Right lobe of liver (tissue), 6 donors: ENCODE results near the gene DAD1. TPM values are rescaled to one million over a fixed set of nuclear protein-coding genes. Genes with fewer than 3 reads are reported as not detected.

ENCODE experiments used
- ATAC-seq, 4 donors: fragments of 200-7000 bp; cut with Tn5 transposase; one replicate each; pipeline ENCODE4 v1.9.1; 2020; ENCODE audit warnings: mild to moderate bottlenecking in 4 of 4, moderate library complexity in 4 of 4
- DNase-seq, 3 donors: peaks; one replicate each; pipeline ENCODE4 v3.0.0-alpha.2; 2020
- H3K27ac ChIP-seq, 3 donors: fragments of 200-600 bp; one replicate each; pipeline ENCODE4 v1.8.0; 2022
- H3K27me3 ChIP-seq, 2 donors: fragments of 200-600 bp; one replicate each; pipeline ENCODE4 v1.8.0; 2022
- H3K36me3 ChIP-seq, 4 donors: fragments of 200-600 bp; sonication (generic) in 1 of 4; one replicate each; pipeline versions ENCODE4 v1.5.1 to v1.8.0; 2017 to 2022; ENCODE audit warnings: control low read depth in 1 of 4
- H3K4me1 ChIP-seq, 4 donors: fragments of 200-600 bp; sonication (generic) in 1 of 4; one replicate each; pipeline versions ENCODE4 v1.5.1 to v1.8.0; 2017 to 2022; ENCODE audit warnings: control low read depth in 1 of 4
- H3K4me3 ChIP-seq, 3 donors: fragments of 200-600 bp; one replicate each; pipeline ENCODE4 v1.8.0; 2022
- H3K9me3 ChIP-seq, 4 donors: fragments of 200-600 bp; sonication (generic) in 1 of 4; one replicate each; pipeline versions ENCODE4 v1.5.1 to v1.8.0; 2017 to 2022; ENCODE audit warnings: control low read depth in 1 of 4
- CTCF ChIP-seq, 4 donors: fragments of 200-600 bp in 3 of 4; fragments of 450-650 bp in 1 of 4; IDR thresholded peaks; one replicate each; pipeline versions ENCODE4 v1.5.1 to v1.8.0; 2016 to 2022; ENCODE audit warnings: antibody characterized with exemption in 4 of 4, mild to moderate bottlenecking in 2 of 4
- POLR2A ChIP-seq: fragments of 450-650 bp; IDR thresholded peaks from one replicate; pipeline ENCODE4 v1.6.1; 2017; ENCODE audit warnings: antibody characterized with exemption, mild to moderate bottlenecking
- WGBS: methylation state at CpG from one replicate; pipeline ENCODE4 v1.1.6; 2018; ENCODE audit warnings: low coverage, low lambda C conversion rate; ENCODE audit not compliant: insufficient coverage; ENCODE audit errors: missing lambda C conversion rate; 5-methylcytosine and 5-hydroxymethylcytosine counted together
- intact Hi-C, 2 donors: fragments of 100-400 bp; cut with DNase I; formaldehyde crosslinking; loops; one replicate each; pipeline versions ENCODE4 v1.11.2 to v1.14.1; 2022
- total RNA-seq, 6 experiments: library from RNA; depleted of rRNA in 2 of 6; stranded (reverse); fragments of >200 nt in 2 of 6; fragmentation: NEBNext Ultra II Directional in 3 of 6; extraction: Animal tissue kit (Norgen Biotek cat#: 25700) in 3 of 6; gene quantifications; one replicate each; pipeline versions ENCODE4 v1.1.0 to v1.2.4, GENCODE V29; 2016 to 2023
- donor health status: DM: no; HTN: yes; CAD: no.
- donor health status: DM: no; HTN: no; CAD: no.
- donor health status: DM: no; HTN: no; CAD: no.
- donor health status: DM: no; HTN: yes; CAD: no.
- donor health status: DM: no; HTN: yes; CAD: no.

DAD1 gene
- total RNA-seq, 6 experiments from 2014 or later = 107 to 249 (median 133) TPM

GRCh38 chr14:22534547-22534946 lies 54.5 kb downstream of the DAD1 start:
- Histone ChIP-seq H3K27me3 (no peaks in the 10 kb centered on the region), H3K4me1 (no peaks in the 10 kb centered on the region), H3K27ac (no peak overlapping the region), H3K4me3 (no peak overlapping the region), H3K9me3 (no peaks in the 10 kb centered on the region), H3K36me3 (no peaks in the 10 kb centered on the region)
- WGBS = 88% methylated on average over 5 of the region's 5 CpGs
- TF ChIP-seq CTCF (IDR thresholded peaks at IDR 0.05) (no peak), POLR2A (no peak)
- ATAC-seq (no peak), DNase-seq (no peak)
- intact Hi-C loops = no loop called here

- no peak overlapping the region for H3K4me3 ChIP-seq
- no peaks in the 10 kb centered on the region for H3K4me1 ChIP-seq
- TF ChIP-seq CTCF (IDR thresholded peaks at IDR 0.05) (no peak), POLR2A (no peak)
- H3K27ac ChIP-seq = no peak overlapping the region
- intact Hi-C loops = no loop called here
- H3K27me3 ChIP-seq = no peaks in the 10 kb centered on the region
- WGBS = 81% methylated on average over 8 of the region's 8 CpGs
- H3K36me3 ChIP-seq = no peaks in the 10 kb centered on the region
- ATAC-seq (no peak), DNase-seq (no peak)
- no peaks in the 10 kb centered on the region for H3K9me3 ChIP-seq
These were observed 55.2 kb downstream of the DAD1 start for GRCh38 chr14:22533739-22534359.

GRCh38 chr14:22533057-22533704 lies 55.8 kb downstream of the DAD1 start:
- Histone ChIP-seq H3K4me3 (no peak overlapping the region), H3K4me1 (no peaks in the 10 kb centered on the region), H3K36me3 (no peaks in the 10 kb centered on the region), H3K27ac (no peak overlapping the region), H3K9me3 (no peaks in the 10 kb centered on the region), H3K27me3 (no peaks in the 10 kb centered on the region)
- no peak for DNase-seq
- TF ChIP-seq POLR2A = no peak
- no peak for TF ChIP-seq CTCF (IDR thresholded peaks at IDR 0.05)
- no peak for ATAC-seq
- intact Hi-C loops = no loop called here
- WGBS = 74% methylated on average over 2 of the region's 2 CpGs

- ATAC-seq (no peak), DNase-seq (no peak)
- H3K9me3 ChIP-seq = no peaks in the 10 kb centered on the region
- H3K4me3 ChIP-seq = no peak overlapping the region
- no peaks in the 10 kb centered on the region for H3K27me3 ChIP-seq
- TF ChIP-seq POLR2A (no peak), CTCF (IDR thresholded peaks at IDR 0.05) (no peak)
- no peaks in the 10 kb centered on the region for H3K36me3 ChIP-seq
- no peak overlapping the region for H3K27ac ChIP-seq
- intact Hi-C loops = no loop called here
- no peaks in the 10 kb centered on the region for H3K4me1 ChIP-seq
- WGBS = 43% methylated on average over 3 of the region's 3 CpGs
These were observed 56.5 kb downstream of the DAD1 start for GRCh38 chr14:22532345-22533056.
